KMS-11 (cell line): Measurements from ENCODE around the gene PAX9.
"Not testable (repeated sequence)": the region's sequence is repeated elsewhere in the genome, so short reads cannot be mapped to it uniquely, and the experiment has no call there.

Source experiments
- H2AFZ ChIP-seq: fragments of 200-600 bp; sonication (generic); 2 replicates; pipeline ENCODE4 v1.6.1; 2016; ENCODE audit warnings: antibody characterized with exemption, mixed run types, low read depth
- H3K27ac ChIP-seq: fragments of 200-600 bp; sonication (generic); 2 replicates; pipeline ENCODE4 v1.6.1; 2016; ENCODE audit warnings: mild to moderate bottlenecking, mixed run types
- H3K27me3 ChIP-seq: fragments of 200-600 bp; sonication (generic); 2 replicates; pipeline ENCODE4 v1.6.1; 2017; ENCODE audit warnings: mild to moderate bottlenecking, low read depth, mixed run types, moderate library complexity; ENCODE audit not compliant: insufficient read depth
- H3K36me3 ChIP-seq: fragments of 200-600 bp; sonication (generic); 2 replicates; pipeline ENCODE4 v1.6.1; 2017; ENCODE audit warnings: mild to moderate bottlenecking, mixed run types; ENCODE audit not compliant: insufficient read depth
- H3K4me1 ChIP-seq: fragments of 200-600 bp; sonication (generic); 2 replicates; pipeline ENCODE4 v1.6.1; 2016; ENCODE audit warnings: mild to moderate bottlenecking, low read depth, mixed run types; ENCODE audit not compliant: poor library complexity, severe bottlenecking
- H3K4me2 ChIP-seq: fragments of 200-600 bp; sonication (generic); 2 replicates; pipeline ENCODE4 v1.7.0; 2016; ENCODE audit warnings: mild to moderate bottlenecking, mixed run types
- H3K4me3 ChIP-seq: fragments of 200-600 bp; sonication (generic); IDR thresholded peaks from 2 replicates; pipeline ENCODE4 v1.6.1; 2017; ENCODE audit warnings: low read depth, low read length, mixed read lengths; ENCODE audit not compliant: insufficient read depth
- H3K79me2 ChIP-seq: fragments of 200-600 bp; sonication (generic); 2 replicates; pipeline ENCODE4 v1.6.1; 2016; ENCODE audit warnings: low read depth, mixed run types; ENCODE audit not compliant: insufficient read depth
- H3K9ac ChIP-seq: fragments of 200-600 bp; sonication (generic); 2 replicates; pipeline ENCODE4 v1.6.1; 2016; ENCODE audit warnings: mild to moderate bottlenecking, mixed run types
- H4K20me1 ChIP-seq: fragments of 200-600 bp; sonication (generic); 2 replicates; pipeline ENCODE4 v1.6.1; 2016; ENCODE audit warnings: mild to moderate bottlenecking, mixed run types; ENCODE audit not compliant: insufficient read depth
- CTCF ChIP-seq: fragments of 200-600 bp; sonication (generic); conservative IDR thresholded peaks from 2 replicates; pipeline ENCODE4 v1.6.1; 2017; ENCODE audit warnings: low read depth, mild to moderate bottlenecking, antibody characterized with exemption, low read length, moderate library complexity, mixed read lengths

Gene PAX9

GRCh38 chr14:36690311-36691040, 28.8 kb downstream of the PAX9 start:
- Histone ChIP-seq H3K4me3 (no peak overlapping the region), H4K20me1 (no peaks in the 10 kb centered on the region), H3K4me2 (no peak overlapping the region), H3K27me3 (no peaks in the 10 kb centered on the region), H3K79me2 (no peaks in the 10 kb centered on the region), H3K36me3 (no peaks in the 10 kb centered on the region), H2AFZ (no peak overlapping the region), H3K4me1 (no peaks in the 10 kb centered on the region), H3K27ac (no peak overlapping the region), H3K9ac (no peak overlapping the region)
- TF ChIP-seq CTCF: no peak

- H3K79me2 ChIP-seq, H3K36me3 ChIP-seq, H4K20me1 ChIP-seq, H3K27ac ChIP-seq, H3K27me3 ChIP-seq, H3K9ac ChIP-seq, H3K4me2 ChIP-seq, H3K4me3 ChIP-seq, H2AFZ ChIP-seq: not testable (repeated sequence)
- H3K4me1 ChIP-seq: peaks cover 16% of the 10 kb centered on the region
Measured at GRCh38 chr14:36699420-36699819, 37.8 kb downstream of the PAX9 start.

GRCh38 chr14:36700651-36701050, 39.0 kb downstream of the PAX9 start:
- peak overlapping the region; percentile 13; the same call in 1 of the 2 replicates for H3K4me2 ChIP-seq
- no peak overlapping the region for H3K4me3 ChIP-seq
- H3K9ac ChIP-seq: no peak overlapping the region; the same call in 1 of the 2 replicates
- peak overlapping the region; percentile 55; the same call in 1 of the 2 replicates for H3K27ac ChIP-seq
- peaks cover 16% of the 10 kb centered on the region for H3K4me1 ChIP-seq
- no peaks in the 10 kb centered on the region for H4K20me1 ChIP-seq
- no peak overlapping the region for H2AFZ ChIP-seq
- H3K79me2 ChIP-seq: no peaks in the 10 kb centered on the region
- H3K27me3 ChIP-seq: no peaks in the 10 kb centered on the region
- TF ChIP-seq CTCF: no peak
- no peaks in the 10 kb centered on the region for H3K36me3 ChIP-seq

DNA sequence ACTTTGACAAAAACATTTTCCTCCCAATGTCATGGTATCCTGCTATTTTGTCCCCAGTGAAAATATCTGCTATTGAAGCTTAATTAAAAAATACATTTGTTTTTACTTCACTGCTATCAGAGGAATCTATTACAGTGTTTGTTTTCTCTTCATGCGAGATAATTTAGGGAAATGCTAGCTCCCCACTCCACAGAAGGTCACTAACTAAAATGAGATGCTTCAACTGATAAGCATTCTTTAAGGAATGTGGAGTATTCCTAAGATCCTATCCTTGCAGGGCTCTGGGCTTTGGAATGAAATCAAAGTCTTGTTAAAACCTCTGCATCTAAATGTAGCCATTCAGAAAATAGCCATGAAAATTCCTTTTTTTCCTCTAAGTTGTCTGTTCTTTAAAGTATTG, 39.5 kb downstream of the PAX9 start:
- no peaks in the 10 kb centered on the region for H3K36me3 ChIP-seq
- H3K4me1 ChIP-seq: peaks cover 16% of the 10 kb centered on the region
- H3K4me2 ChIP-seq: peak overlapping the region; percentile 13; the same call in 1 of the 2 replicates
- no peak overlapping the region for H2AFZ ChIP-seq
- H3K27me3 ChIP-seq: no peaks in the 10 kb centered on the region
- no peak overlapping the region for H3K4me3 ChIP-seq
- H3K9ac ChIP-seq: no peak overlapping the region
- H3K27ac ChIP-seq: no peak overlapping the region
- no peak for TF ChIP-seq CTCF
- H3K79me2 ChIP-seq: no peaks in the 10 kb centered on the region
- no peaks in the 10 kb centered on the region for H4K20me1 ChIP-seq

DNA sequence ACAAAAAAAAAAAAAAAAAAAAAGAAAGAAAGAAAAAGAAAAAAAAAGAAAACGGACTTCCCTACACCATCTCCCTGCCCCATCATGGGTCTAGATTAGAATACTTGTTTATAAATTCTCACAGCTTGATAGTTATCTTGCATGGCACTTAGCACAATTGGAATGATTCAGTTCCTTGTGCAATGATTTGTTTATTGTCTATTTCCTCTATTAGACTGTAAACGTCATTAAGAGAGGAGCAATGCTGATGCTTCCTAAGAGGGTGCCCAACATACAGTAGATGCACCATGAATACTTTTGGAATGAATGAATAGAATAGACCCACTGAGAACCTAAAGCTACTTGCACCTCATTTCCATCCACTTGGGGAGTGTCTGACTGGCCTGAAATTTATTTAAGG, 40.8 kb downstream of the PAX9 start:
- Histone ChIP-seq H3K4me2 (no peak overlapping the region), H3K4me3 (no peak overlapping the region), H4K20me1 (no peaks in the 10 kb centered on the region), H3K9ac (no peak overlapping the region), H3K27ac (no peak overlapping the region), H2AFZ (no peak overlapping the region), H3K27me3 (no peaks in the 10 kb centered on the region), H3K36me3 (no peaks in the 10 kb centered on the region), H3K4me1 (peaks cover 16% of the 10 kb centered on the region), H3K79me2 (no peaks in the 10 kb centered on the region)
- TF ChIP-seq CTCF: no peak
